ENCODE measurements around the gene FKBP15.

Gene FKBP15

DNA sequence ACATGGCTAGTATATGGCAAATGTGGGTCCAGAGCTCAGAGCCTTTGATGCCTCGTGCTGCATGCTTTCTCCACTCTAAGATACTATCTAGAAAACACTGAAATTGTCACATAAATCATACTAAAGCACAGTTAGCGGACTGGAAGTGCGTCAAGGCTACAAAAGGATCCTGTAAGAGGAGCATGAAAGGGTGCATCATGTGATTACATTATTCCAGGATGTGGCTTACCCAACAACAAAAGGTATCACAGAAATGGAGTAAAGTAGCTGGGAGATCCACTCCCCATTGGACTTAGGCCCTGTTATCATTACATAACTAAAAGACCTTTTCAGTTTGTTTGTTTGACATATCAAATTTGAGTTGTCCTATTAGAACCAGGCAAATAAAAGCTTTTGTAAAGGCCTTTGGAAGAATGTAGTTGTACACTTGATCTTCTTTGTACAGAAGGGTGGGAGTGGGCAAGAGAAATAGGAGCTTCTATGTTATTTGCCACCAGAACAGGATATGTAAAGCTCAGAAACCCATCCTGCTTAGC, 7.1 kb upstream of the FKBP15 start:
- DNase-seq (ENCODE audit: low read depth), result no peak

DNA sequence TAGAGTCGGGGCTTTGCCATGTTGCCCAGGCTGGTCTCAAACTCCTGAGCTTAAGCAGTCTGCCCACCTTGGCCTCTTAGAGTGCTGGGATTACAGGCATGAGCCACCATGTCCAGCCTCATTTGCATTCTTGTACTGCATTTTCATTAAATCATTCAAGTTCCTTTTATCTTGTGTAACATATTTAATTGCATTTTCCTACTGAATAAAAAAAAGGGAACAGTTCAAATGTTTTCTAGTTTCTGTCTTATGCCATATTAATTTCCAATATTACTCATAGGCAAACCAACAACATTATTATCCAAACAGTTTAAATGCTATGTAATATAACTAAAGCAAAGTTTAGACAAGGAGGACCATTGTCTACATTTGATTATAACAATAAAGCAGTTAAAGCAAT, 6.4 kb upstream of the FKBP15 start:
- DNase-seq (ENCODE audit: low read depth), result no peak

- no peak for DNase-seq (ENCODE audit: low read depth)
Measured at GRCh38 chr9:113223963-113224362, 2.9 kb upstream of the FKBP15 start.

- DNase-seq (ENCODE audit: low read depth), result no peak
Measured at GRCh38 chr9:113222482-113222841, 1.4 kb upstream of the FKBP15 start.

- no peak for DNase-seq (ENCODE audit: low read depth)
Measured at GRCh38 chr9:113221800-113222481, 864 bp upstream of the FKBP15 start.

DNA sequence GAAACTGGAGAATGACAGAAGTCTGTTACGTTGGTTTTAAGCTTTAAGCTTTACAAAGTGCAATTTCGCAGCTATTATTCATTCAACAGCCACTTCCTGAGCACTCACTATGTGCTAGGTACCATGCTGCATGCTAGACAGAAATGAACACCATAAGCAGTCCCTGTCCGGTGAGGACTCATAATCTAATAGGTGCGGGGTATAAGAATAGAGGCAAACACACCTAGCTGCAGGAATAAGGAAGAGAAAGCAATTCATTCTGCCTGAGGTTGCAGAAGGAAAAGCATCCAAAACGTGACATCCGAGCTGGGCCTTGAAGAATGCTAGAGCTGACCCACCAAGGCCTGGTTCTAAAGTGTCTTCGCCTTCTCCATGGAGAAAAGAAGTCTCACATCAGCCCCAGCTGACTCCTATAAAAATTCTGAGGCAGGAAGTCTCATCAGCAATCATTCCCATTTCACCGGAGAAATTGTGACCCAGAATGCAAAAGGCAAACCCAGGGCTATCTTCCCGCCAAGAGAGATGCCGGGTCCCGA, 542 bp downstream of the FKBP15 start:
- no peak for DNase-seq (ENCODE audit: low read depth)

- no peak for DNase-seq (ENCODE audit: low read depth)
Measured at GRCh38 chr9:113219969-113220368, 1.1 kb downstream of the FKBP15 start.

GRCh38 chr9:113219186-113219936, 1.7 kb downstream of the FKBP15 start:
- DNase-seq (ENCODE audit: low read depth), result no peak

- DNase-seq (ENCODE audit: low read depth), result no peak
Measured at GRCh38 chr9:113216406-113216805, 4.7 kb downstream of the FKBP15 start.

DNA sequence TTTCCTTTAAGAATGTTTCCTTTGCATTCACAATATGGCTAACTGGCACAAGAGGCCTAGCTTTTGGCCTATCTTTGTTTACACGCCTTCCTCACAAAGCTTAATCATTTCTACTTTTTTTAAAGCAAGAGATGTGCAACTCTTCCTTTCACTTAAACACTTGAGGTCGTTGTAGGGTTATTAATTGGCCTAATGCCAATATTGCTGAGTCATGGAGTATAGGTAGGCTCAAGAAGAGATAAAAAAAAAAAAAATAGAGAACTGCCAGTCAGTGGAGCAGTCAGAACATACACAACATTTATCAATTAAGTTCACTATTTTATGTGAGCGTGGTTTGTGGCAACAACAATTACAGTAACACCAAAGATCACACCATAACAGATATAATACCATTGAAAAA, 5.9 kb downstream of the FKBP15 start:
- no peak for DNase-seq (ENCODE audit: low read depth)

- DNase-seq (ENCODE audit: low read depth), result no peak
Measured at GRCh38 chr9:113210815-113211214, 10.3 kb downstream of the FKBP15 start.

- no peak for DNase-seq (ENCODE audit: low read depth)
Measured at GRCh38 chr9:113205861-113206260, 15.2 kb downstream of the FKBP15 start.

DNA sequence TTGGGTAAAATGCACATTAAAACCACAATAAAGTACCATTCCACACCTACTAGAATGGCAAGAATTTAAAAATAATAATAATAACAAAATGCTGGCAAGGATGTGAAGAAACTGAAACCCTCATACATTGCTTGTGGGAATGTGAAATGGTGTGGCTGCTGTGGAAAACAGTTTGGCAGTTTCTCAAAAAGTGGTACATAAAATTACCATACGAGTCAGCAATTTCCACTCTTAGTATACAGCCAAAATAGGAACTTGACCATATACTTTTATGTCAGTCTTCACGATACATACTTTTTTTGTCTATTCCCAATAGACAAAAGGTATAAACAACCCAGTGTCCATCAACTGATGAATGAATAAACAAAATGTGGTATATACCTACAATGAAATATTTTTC, 15.6 kb downstream of the FKBP15 start:
- DNase-seq (ENCODE audit: low read depth), result no peak

DNA sequence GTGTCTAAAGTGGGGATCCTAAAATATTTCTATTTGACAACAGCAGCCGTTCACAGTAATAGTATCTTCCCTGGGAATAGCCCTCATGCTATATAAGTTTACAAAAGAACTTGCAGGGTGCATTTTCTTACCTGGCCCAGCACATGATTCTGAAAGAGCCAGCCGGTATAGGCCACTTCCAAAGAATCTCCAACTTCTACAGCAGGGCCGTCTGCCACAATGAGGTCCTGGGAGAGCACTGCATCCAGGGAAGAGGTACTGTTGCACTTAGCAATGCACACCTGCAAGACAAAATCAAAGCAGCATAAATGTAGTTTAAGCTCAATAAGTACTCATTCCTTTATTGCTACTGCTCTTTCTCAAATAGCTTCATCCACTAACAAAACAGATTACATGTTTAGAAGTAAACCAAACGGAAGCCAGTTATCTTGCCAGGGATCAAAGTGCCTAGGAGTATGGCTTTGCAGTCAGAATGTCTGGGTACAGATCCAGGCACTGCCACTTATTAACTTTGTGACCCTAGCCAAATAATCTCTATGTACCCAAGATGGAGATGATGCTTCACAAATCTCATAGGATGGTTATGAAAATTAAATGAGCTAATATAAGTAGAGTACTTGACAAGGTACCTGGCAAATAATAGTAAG, 21.3 kb downstream of the FKBP15 start:
- no peak for DNase-seq (ENCODE audit: low read depth)

DNA sequence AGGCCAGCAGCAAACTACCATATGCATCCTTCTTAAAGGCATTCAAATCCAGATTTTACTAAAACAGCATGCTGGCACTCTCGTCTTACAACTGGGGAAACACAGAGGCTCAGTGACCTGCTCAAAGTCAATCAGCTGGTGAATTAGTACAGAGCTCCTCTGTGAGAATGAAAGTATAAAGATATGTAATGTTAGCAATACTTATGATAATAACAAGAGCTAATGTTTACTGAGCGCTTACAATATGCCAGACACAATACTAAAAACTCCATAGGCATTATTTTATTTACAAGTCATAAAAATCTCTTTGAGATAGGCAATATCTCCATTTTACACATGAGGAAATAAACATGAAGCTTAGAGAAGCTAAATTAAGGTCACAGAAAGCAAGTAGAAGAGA, 28.6 kb downstream of the FKBP15 start:
- DNase-seq (ENCODE audit: low read depth), result no peak

- DNase-seq (ENCODE audit: low read depth), result no peak
Measured at GRCh38 chr9:113187929-113188595, 33.0 kb downstream of the FKBP15 start.

DNA sequence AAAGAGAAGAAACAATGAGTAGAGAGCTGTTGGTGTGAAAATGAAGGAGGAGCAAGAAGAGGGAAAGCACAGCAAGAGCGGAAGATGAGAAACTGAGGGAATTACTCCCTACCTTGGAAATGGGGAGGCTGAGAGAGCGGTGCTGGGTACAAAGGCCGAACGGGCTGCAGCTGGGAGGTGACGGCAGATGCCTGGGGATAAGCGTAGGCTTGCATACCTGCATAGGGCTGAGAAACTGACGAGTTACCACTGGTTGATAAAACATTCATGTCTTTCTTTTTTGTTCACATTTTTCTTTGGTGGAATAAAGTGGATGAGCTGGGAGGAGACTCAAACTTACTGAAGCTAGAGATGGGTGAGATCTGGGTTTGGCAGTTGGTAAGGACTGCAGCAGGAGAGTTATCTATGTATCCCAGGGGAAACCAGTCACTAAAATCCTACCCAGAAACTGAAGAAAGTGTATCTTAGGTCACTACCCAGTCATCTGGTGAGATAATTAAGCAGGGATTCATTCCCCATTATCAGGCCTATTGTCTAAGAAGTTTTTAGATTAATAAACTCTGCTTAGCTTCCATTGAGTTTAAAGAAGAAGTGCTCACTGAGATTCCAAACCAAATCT, 34.8 kb downstream of the FKBP15 start:
- DNase-seq (ENCODE audit: low read depth), result no peak

- DNase-seq (ENCODE audit: low read depth), result no peak
Measured at GRCh38 chr9:113185271-113185670, 35.8 kb downstream of the FKBP15 start.

DNA sequence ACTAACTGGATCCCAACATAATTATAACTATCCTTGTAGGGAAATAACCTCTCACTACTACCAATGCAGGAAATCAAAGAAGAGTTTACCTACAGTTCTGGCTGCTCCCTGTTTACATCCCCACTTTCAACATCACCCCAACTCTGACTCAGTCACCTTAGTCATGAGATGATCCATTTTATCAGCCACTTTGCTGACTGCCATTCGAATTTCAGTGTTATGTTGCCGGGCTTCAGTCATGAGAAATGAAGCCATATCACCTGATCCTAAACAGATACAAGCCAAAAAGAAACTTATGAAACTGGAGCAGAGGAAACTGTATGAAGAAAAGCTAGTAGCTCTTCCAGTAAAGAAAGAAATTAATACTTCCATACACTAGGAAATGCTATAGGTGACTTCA, 36.5 kb downstream of the FKBP15 start:
- no peak for DNase-seq (ENCODE audit: low read depth)

GRCh38 chr9:113183956-113184488, 37.1 kb downstream of the FKBP15 start:
- DNase-seq (ENCODE audit: low read depth), result no peak

- no peak for DNase-seq (ENCODE audit: low read depth)
Measured at GRCh38 chr9:113181165-113181564, 39.9 kb downstream of the FKBP15 start.

DNA sequence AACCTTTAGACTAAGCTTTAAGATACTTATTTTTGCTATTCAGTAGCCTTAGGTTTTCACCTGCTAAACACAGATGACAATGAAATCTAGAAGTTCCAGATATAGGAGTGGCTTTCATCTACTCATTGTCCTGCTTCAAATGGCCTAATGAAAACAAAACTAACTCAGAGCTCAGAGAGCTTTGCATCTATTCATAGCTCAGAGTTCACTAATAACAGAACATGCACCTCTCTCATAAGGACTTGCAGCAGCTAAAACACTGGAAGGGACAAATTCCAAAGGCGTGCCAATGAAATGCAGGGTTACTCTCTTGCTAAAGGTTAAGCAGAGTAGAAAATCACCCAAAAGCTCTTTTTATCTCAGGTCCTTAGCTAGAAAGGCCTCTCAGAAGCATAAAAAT, 41.2 kb downstream of the FKBP15 start:
- DNase-seq (ENCODE audit: low read depth), result no peak
